IMR-90 (cell line): ENCODE results near the gene SIPA1. TPM values are rescaled to one million over a fixed set of nuclear protein-coding genes. Genes with fewer than 3 reads are reported as not detected.

ENCODE experiments used
- ATAC-seq: fragments of 200-7000 bp; cut with Tn5 transposase; 2 replicates; pipeline ENCODE4 v1.9.1; 2020; ENCODE audit warnings: low read depth, mild to moderate bottlenecking, moderate library complexity
- BruUV-seq: library from RNA; stranded (reverse); fragments of 400-500 nt; replicated peaks from 2 replicates; lab custom pipeline; 2021; lab: Mats Ljungman, UMichigan
- CTCF ChIA-PET: fragments of 300-600 bp; formaldehyde crosslinking; extraction: SDS; loops from one replicate; lab custom pipeline; 2021; ENCODE audit warnings: antibody characterized with exemption; lab: Yijun Ruan, JAX
- POLR2A ChIA-PET: fragments of 300-600 bp; sonication (Branson Sonifier 250); formaldehyde crosslinking; loops from one replicate; lab custom pipeline; 2022; ENCODE audit warnings: antibody characterized with exemption; ENCODE audit not compliant: unreplicated experiment; lab: Charles Lee
- DNase-seq: peaks from one replicate; pipeline ENCODE4 v3.0.0; 2013
- H2AFZ ChIP-seq: replicated peaks from 2 replicates; pipeline ENCODE3; 2013; ENCODE audit warnings: low read length, mild to moderate bottlenecking; ENCODE audit not compliant: poor library complexity
- H2AK5ac ChIP-seq: 2 replicates; pipeline ENCODE4 v1.6.1; 2013; ENCODE audit warnings: low read depth, low read length, inconsistent platforms
- H2AK9ac ChIP-seq: replicated peaks from 2 replicates; pipeline ENCODE3; 2013; ENCODE audit warnings: mild to moderate bottlenecking, low read depth, low read length, moderate library complexity; ENCODE audit not compliant: poor library complexity
- H2BK120ac ChIP-seq: 2 replicates; pipeline ENCODE4 v1.6.1; 2013; ENCODE audit warnings: low read depth, low read length, inconsistent platforms
- H2BK15ac ChIP-seq: 3 replicates; pipeline ENCODE4 v1.6.1; 2013; ENCODE audit warnings: low read depth, low read length, inconsistent platforms
- H2BK20ac ChIP-seq: 2 replicates; pipeline ENCODE4 v1.6.1; 2013; ENCODE audit warnings: low read depth, mild to moderate bottlenecking, inconsistent platforms, low read length, moderate library complexity
- H2BK5ac ChIP-seq: 2 replicates; pipeline ENCODE4 v1.6.1; 2013; ENCODE audit warnings: mild to moderate bottlenecking, low read depth, low read length, inconsistent platforms; ENCODE audit not compliant: poor library complexity, severe bottlenecking
- H3K14ac ChIP-seq: replicated peaks from 2 replicates; pipeline ENCODE4 v1.6.1; 2013; ENCODE audit warnings: low read depth, low read length, inconsistent platforms
- H3K18ac ChIP-seq: 2 replicates; pipeline ENCODE4 v1.6.1; 2013; ENCODE audit warnings: low read depth, low read length, control low read depth
- H3K23ac ChIP-seq: 2 replicates; pipeline ENCODE4 v1.6.1; 2013; ENCODE audit warnings: low read depth, low read length, inconsistent platforms
- H3K27ac ChIP-seq: 2 replicates; pipeline ENCODE4 v1.5.1; 2013; ENCODE audit warnings: mild to moderate bottlenecking, control low read depth, low read length; ENCODE audit not compliant: insufficient read depth
- H3K27me3 ChIP-seq: 2 replicates; pipeline ENCODE4 v1.6.1; 2013; ENCODE audit warnings: low read length; ENCODE audit not compliant: control insufficient read depth, insufficient read depth
- H3K36me3 ChIP-seq: 2 replicates; pipeline ENCODE4 v1.6.1; 2013; ENCODE audit warnings: low read length, mixed read lengths; ENCODE audit not compliant: control insufficient read depth, insufficient read depth
- H3K4ac ChIP-seq: 2 replicates; pipeline ENCODE4 v1.6.1; 2013; ENCODE audit warnings: low read depth, low read length, inconsistent platforms
- H3K4me1 ChIP-seq: 2 replicates; pipeline ENCODE4 v1.6.1; 2013; ENCODE audit warnings: low read length, mixed read lengths; ENCODE audit not compliant: control insufficient read depth, insufficient read depth
- H3K4me2 ChIP-seq: 2 replicates; pipeline ENCODE4 v1.6.1; 2013; ENCODE audit warnings: low read depth, mild to moderate bottlenecking, control low read depth, low read length, moderate library complexity
- H3K4me3 ChIP-seq: 2 replicates; pipeline ENCODE4 v1.5.1; 2013; ENCODE audit warnings: low read depth, mild to moderate bottlenecking, control low read depth, low read length, moderate library complexity; ENCODE audit not compliant: insufficient read depth
- H3K56ac ChIP-seq: 2 replicates; pipeline ENCODE4 v1.6.1; 2013; ENCODE audit warnings: low read length, inconsistent platforms; ENCODE audit not compliant: insufficient read depth; ENCODE audit errors: extremely low read depth
- H3K79me1 ChIP-seq, 2 experiments: 2 replicates each; pipeline ENCODE4 v1.6.1; 2013; ENCODE audit warnings: low read length in 2 of 2, inconsistent platforms in 1 of 2, low read depth in 1 of 2
- H3K9ac ChIP-seq: 2 replicates; pipeline ENCODE4 v1.6.1; 2013; ENCODE audit warnings: low read depth, low read length, control low read depth
- H3K9me1 ChIP-seq: 2 replicates; pipeline ENCODE4 v1.6.1; 2013; ENCODE audit warnings: low read length, inconsistent platforms; ENCODE audit not compliant: insufficient read depth
- H3K9me3 ChIP-seq: 2 replicates; pipeline ENCODE4 v1.6.1; 2013; ENCODE audit warnings: low read length; ENCODE audit not compliant: control insufficient read depth, insufficient read depth
- H4K20me1 ChIP-seq: 2 replicates; pipeline ENCODE4 v1.6.1; 2013; ENCODE audit warnings: low read length, inconsistent platforms; ENCODE audit not compliant: insufficient read depth
- H4K5ac ChIP-seq: 2 replicates; pipeline ENCODE4 v1.6.1; 2013; ENCODE audit warnings: mild to moderate bottlenecking, low read depth, low read length, control low read depth
- H4K8ac ChIP-seq, 2 experiments: 2 replicates each; pipeline ENCODE4 v1.6.1; 2013; ENCODE audit warnings: low read depth in 2 of 2, low read length in 2 of 2, control low read depth in 1 of 2, inconsistent platforms in 1 of 2
- H4K91ac ChIP-seq: 2 replicates; pipeline ENCODE4 v1.6.1; 2013; ENCODE audit warnings: low read depth, low read length, inconsistent platforms; ENCODE audit not compliant: insufficient read depth
- BHLHE40 ChIP-seq: fragments of 150-350 bp; IDR thresholded peaks from 2 replicates; pipeline ENCODE4 v1.6.1; 2016; ENCODE audit warnings: mild to moderate bottlenecking, low read depth, low read length
- MAZ ChIP-seq: IDR thresholded peaks from 2 replicates; pipeline ENCODE4 v1.6.1; 2012; ENCODE audit warnings: low read depth, mild to moderate bottlenecking, low read length, improper control_type of control experiment, moderate library complexity, borderline replicate concordance
- MXI1 ChIP-seq: IDR thresholded peaks from 2 replicates; pipeline ENCODE4 v1.6.1; 2012; ENCODE audit warnings: low read depth, mild to moderate bottlenecking, low read length, moderate library complexity, borderline replicate concordance
- RAD21 ChIP-seq: IDR thresholded peaks from 2 replicates; pipeline ENCODE4 v1.6.1; 2012; ENCODE audit warnings: low read length, improper control_type of control experiment
- USF2 ChIP-seq: fragments of 150-350 bp; IDR thresholded peaks from 2 replicates; pipeline ENCODE4 v1.6.1; 2017; ENCODE audit warnings: mild to moderate bottlenecking, antibody characterized with exemption, low read length, low read depth
- WGBS, 2 experiments: methylation state at CpG; one replicate each; pipeline versions ENCODE4 v1.1.5 to v1.1.7; 2013; ENCODE audit warnings: missing lambda C conversion rate in 2 of 2; ENCODE audit not compliant: insufficient read length in 1 of 2; ENCODE audit errors: extremely low coverage in 2 of 2; 5-methylcytosine and 5-hydroxymethylcytosine counted together
- dilution Hi-C: fragments of 300-500 bp; cut with HindIII; formaldehyde crosslinking; loops from one replicate; pipeline ENCODE4 v1.14.3; 2018; ENCODE audit warnings: low sequenced_read_pairs; ENCODE audit not compliant: unreplicated experiment
- in situ Hi-C: fragments of 300-500 bp; cut with MboI; formaldehyde crosslinking; loops from 3 replicates; pipeline ENCODE4 v1.14.3; 2019; ENCODE audit warnings: low sequenced_read_pairs, inconsistent platforms, mixed read lengths
- intact Hi-C: fragments of 100-400 bp; cut with micrococcal nuclease; formaldehyde crosslinking; loops from 2 replicates; pipeline ENCODE4 v1.10.0; 2022
- polyA plus RNA-seq, 3 experiments: library from polyadenylated mRNA; depleted of rRNA; stranded (reverse); fragments of >200 nt; gene quantifications; 2 replicates each; pipeline ENCODE4 v1.2.3, GENCODE V29; 2012; ENCODE audit warnings: low replicate concordance in 1 of 3
- total RNA-seq: library from RNA; depleted of rRNA; stranded (reverse); fragments of >200 nt; gene quantifications from 2 replicates; pipeline ENCODE4 v1.2.3, GENCODE V29; 2012

SIPA1 gene
- total and polyA plus RNA-seq, 2 of the 4 experiments (the other 2 are of a cell fraction) = 10.6 to 39.7 TPM

GRCh38 chr11:65610404-65610803, 27.5 kb upstream of the SIPA1 start:
- intact Hi-C loops (no loop called here), in situ Hi-C loops (no loop called here)
- POLR2A ChIA-PET = no interaction called here

More at GRCh38 chr11:65610404-65610803, 27.5 kb upstream of the SIPA1 start:
- no peaks in the 10 kb centered on the region for H3K27me3 ChIP-seq
- no peak overlapping the region for H3K18ac ChIP-seq
- H3K4me1 ChIP-seq = peaks cover 21% of the 10 kb centered on the region
- H3K56ac ChIP-seq = no peak overlapping the region
- dilution Hi-C loops = no loop called here
- H2BK5ac ChIP-seq = no peak overlapping the region
- H3K4ac ChIP-seq = no peak overlapping the region
- H2AK9ac ChIP-seq = no peak overlapping the region
- H3K36me3 ChIP-seq = peaks cover 18% of the 10 kb centered on the region
- no peak overlapping the region for H2BK120ac ChIP-seq
- no peak overlapping the region for H4K91ac ChIP-seq
- BruUV-seq = no TSS peak
- H4K5ac ChIP-seq = no peak overlapping the region
- no peak overlapping the region for H4K8ac ChIP-seq
- H3K4me2 ChIP-seq = no peak overlapping the region
- no peaks in the 10 kb centered on the region for H3K9me3 ChIP-seq
- H3K9me1 ChIP-seq = 0 out of 2 replicates have a peak, but pooled peaks cover 14% of the 10 kb centered on the region
- no peak for TF ChIP-seq MXI1
- no peak for TF ChIP-seq BHLHE40
- no peak for TF ChIP-seq USF2
- TF ChIP-seq MAZ = no peak
- no peak for TF ChIP-seq RAD21
- no peak overlapping the region for H2BK15ac ChIP-seq
- CTCF ChIA-PET = no interaction called here
- H3K14ac ChIP-seq = no peak overlapping the region
- H2AFZ ChIP-seq = no peak overlapping the region
- ATAC-seq (no peak), DNase-seq (no peak)
- no peak overlapping the region for H3K9ac ChIP-seq
- no peak overlapping the region for H2BK20ac ChIP-seq
- peaks cover 35% of the 10 kb centered on the region for H4K20me1 ChIP-seq
- H2AK5ac ChIP-seq = no peak overlapping the region
- peaks cover 13 to 78% of the 10 kb centered on the region in 2 experiments for H3K79me1 ChIP-seq
- WGBS, 2 experiments = no CpG with 5 or more reads among the region's 6 CpGs
- no peak overlapping the region for H3K23ac ChIP-seq
- no peak overlapping the region for H3K4me3 ChIP-seq
- H3K27ac ChIP-seq = no peak overlapping the region
